GM12878 (cell line): Measurements from ENCODE around the gene ADSS1.

Experiments used
- CHD2 ChIP-seq: IDR thresholded peaks from 2 replicates; pipeline ENCODE4 v1.6.1; 2011; ENCODE audit warnings: low read depth, low read length, improper control_type of control experiment, borderline replicate concordance
- GABPA ChIP-seq: IDR thresholded peaks from 2 replicates; pipeline ENCODE4 v1.6.1; 2014; ENCODE audit warnings: antibody characterized with exemption, low read depth, mild to moderate bottlenecking, inconsistent platforms
- JUND ChIP-seq: IDR thresholded peaks from 2 replicates; pipeline ENCODE4 v1.6.1; 2012; ENCODE audit warnings: low read depth, mild to moderate bottlenecking, low read length, improper control_type of control experiment, moderate library complexity
- MXI1 ChIP-seq: fragments of 150-350 bp; IDR thresholded peaks from 2 replicates; pipeline ENCODE4 v1.6.1; 2011; ENCODE audit warnings: low read depth, mild to moderate bottlenecking, inconsistent platforms, low read length, improper control_type of control experiment
- MYC ChIP-seq: IDR thresholded peaks from 2 replicates; pipeline ENCODE4 v1.6.1; 2011; ENCODE audit warnings: mild to moderate bottlenecking, low read length, moderate library complexity, inconsistent platforms; ENCODE audit not compliant: insufficient read depth, insufficient replicate concordance, insufficient read length, severe bottlenecking
- POLR2A ChIP-seq: IDR thresholded peaks from 2 replicates; pipeline ENCODE4 v1.6.1; 2011; ENCODE audit warnings: low read depth, mild to moderate bottlenecking, low read length
- SIX5 ChIP-seq: IDR thresholded peaks from 2 replicates; pipeline ENCODE4 v1.6.1; 2011; ENCODE audit warnings: mild to moderate bottlenecking, low read depth, low read length, moderate library complexity; ENCODE audit not compliant: severe bottlenecking
- SREBF2 ChIP-seq: IDR thresholded peaks from 2 replicates; pipeline ENCODE4 v1.6.1; 2012; ENCODE audit warnings: mild to moderate bottlenecking, low read length
- ZBED1 ChIP-seq: IDR thresholded peaks from 2 replicates; pipeline ENCODE4 v1.6.1; 2016; ENCODE audit warnings: borderline replicate concordance
- ZZZ3 ChIP-seq: IDR thresholded peaks from 2 replicates; pipeline ENCODE4 v1.6.1; 2011; ENCODE audit warnings: low read depth; ENCODE audit not compliant: control insufficient read depth, insufficient read length
- TF ChIP-seq, protein P1 (sequence below), 3 experiments: IDR thresholded peaks in 2 of 3; conservative IDR thresholded peaks in 1 of 3; 2 replicates each; pipeline ENCODE4 v1.5.1; 2011; ENCODE audit warnings: low read depth in 3 of 3, low read length in 3 of 3, mild to moderate bottlenecking in 3 of 3, control low read depth in 2 of 3, moderate library complexity in 2 of 3, inconsistent platforms in 1 of 3, mixed read lengths in 1 of 3; ENCODE audit not compliant: control insufficient read depth in 2 of 3, insufficient read depth in 1 of 3; ENCODE audit errors: extremely low read depth in 1 of 3

GRCh38 chr14:104710071-104710735 lies 13.8 kb upstream of the ADSS1 start:
- TF ChIP-seq, protein P1, sequence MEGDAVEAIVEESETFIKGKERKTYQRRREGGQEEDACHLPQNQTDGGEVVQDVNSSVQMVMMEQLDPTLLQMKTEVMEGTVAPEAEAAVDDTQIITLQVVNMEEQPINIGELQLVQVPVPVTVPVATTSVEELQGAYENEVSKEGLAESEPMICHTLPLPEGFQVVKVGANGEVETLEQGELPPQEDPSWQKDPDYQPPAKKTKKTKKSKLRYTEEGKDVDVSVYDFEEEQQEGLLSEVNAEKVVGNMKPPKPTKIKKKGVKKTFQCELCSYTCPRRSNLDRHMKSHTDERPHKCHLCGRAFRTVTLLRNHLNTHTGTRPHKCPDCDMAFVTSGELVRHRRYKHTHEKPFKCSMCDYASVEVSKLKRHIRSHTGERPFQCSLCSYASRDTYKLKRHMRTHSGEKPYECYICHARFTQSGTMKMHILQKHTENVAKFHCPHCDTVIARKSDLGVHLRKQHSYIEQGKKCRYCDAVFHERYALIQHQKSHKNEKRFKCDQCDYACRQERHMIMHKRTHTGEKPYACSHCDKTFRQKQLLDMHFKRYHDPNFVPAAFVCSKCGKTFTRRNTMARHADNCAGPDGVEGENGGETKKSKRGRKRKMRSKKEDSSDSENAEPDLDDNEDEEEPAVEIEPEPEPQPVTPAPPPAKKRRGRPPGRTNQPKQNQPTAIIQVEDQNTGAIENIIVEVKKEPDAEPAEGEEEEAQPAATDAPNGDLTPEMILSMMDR (IDR thresholded peaks at IDR 0.05 in 2 of 3, conservative IDR thresholded peaks at IDR 0.05 in 1 of 3; ENCODE audit: control insufficient read depth in 2 of 3, extremely low read depth in 1 of 3, insufficient read depth in 1 of 3, low read depth in 3 of 3, low read length in 3 of 3), result no peak
- TF ChIP-seq ZBED1 (no peak), POLR2A (no peak; the same call in 1 of the 2 replicates), JUND (no peak), MXI1 (no peak), CHD2 (no peak), MYC (no peak), SREBF2 (no peak), GABPA (no peak), SIX5 (no peak), ZZZ3 (no peak)
